AG09309 (cell line): ENCODE measurements around the gene TSSK2.

Experiments
- DNase-seq: peaks from one replicate; pipeline ENCODE4 v3.0.0-alpha.2; 2010; ENCODE audit warnings: low read depth
- H3K4me3 ChIP-seq: 2 replicates; pipeline ENCODE4 v1.5.1; 2011; ENCODE audit warnings: mild to moderate bottlenecking, low read depth, low read length, moderate library complexity; ENCODE audit not compliant: control insufficient read depth
- TF ChIP-seq, protein P1 (sequence below): IDR thresholded peaks from 2 replicates; pipeline ENCODE4 v1.5.1; 2011; ENCODE audit warnings: mild to moderate bottlenecking, low read depth, low read length, inconsistent platforms; ENCODE audit not compliant: insufficient read depth, control insufficient read depth; ENCODE audit errors: missing control alignments

The TSSK2 gene

GRCh38 chr22:19124377-19124776 lies 6.7 kb upstream of the TSSK2 start:
- TF ChIP-seq, protein P1, sequence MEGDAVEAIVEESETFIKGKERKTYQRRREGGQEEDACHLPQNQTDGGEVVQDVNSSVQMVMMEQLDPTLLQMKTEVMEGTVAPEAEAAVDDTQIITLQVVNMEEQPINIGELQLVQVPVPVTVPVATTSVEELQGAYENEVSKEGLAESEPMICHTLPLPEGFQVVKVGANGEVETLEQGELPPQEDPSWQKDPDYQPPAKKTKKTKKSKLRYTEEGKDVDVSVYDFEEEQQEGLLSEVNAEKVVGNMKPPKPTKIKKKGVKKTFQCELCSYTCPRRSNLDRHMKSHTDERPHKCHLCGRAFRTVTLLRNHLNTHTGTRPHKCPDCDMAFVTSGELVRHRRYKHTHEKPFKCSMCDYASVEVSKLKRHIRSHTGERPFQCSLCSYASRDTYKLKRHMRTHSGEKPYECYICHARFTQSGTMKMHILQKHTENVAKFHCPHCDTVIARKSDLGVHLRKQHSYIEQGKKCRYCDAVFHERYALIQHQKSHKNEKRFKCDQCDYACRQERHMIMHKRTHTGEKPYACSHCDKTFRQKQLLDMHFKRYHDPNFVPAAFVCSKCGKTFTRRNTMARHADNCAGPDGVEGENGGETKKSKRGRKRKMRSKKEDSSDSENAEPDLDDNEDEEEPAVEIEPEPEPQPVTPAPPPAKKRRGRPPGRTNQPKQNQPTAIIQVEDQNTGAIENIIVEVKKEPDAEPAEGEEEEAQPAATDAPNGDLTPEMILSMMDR: no peak
- H3K4me3 ChIP-seq: no peak overlapping the region
- DNase-seq: no peak

GRCh38 chr22:19125011-19125410 lies 6.1 kb upstream of the TSSK2 start:
- TF ChIP-seq, protein P1: no peak
- H3K4me3 ChIP-seq: no peak overlapping the region
- no peak for DNase-seq

DNA sequence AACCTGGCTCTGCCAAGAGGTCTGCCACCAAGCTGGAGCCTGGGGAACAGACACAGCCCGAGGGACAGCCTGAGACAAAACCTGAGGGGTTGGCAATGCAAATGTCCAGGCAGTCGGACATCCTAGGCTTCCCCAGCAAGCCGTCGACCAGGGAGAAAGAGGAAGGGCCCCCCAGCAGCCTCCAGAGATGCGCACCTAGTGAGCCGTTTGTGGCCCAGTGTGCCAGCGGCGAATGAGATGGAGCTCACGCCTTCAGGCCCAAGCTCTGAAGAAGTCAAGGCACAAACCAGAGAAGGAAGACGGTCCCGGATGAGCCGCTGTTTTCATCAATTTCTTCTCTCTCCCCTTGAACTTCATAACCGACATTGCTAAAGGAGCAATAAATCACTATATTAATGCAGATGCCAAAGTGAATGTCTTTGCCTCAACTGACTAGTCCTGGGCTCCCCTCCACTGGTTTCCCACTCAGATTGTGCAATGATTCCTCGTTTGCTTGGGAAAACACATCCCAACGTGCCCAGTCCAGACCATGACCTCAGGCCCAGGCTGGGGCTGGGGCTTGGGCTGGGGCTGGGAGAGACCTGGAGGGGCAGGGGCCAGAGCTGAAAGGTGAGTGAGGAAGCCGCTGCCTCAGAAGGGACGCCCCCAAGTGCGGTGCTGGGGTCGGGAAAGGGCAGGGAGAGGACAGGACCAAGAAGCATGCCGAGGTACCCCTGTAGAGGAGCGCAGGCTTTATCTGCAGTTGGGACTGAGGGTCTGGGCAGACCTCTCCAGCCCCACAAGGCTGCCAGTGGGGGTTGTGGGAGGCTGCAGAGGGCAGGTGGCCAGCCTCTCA lies 5.4 kb upstream of the TSSK2 start:
- DNase-seq: no peak
- TF ChIP-seq, protein P1: no peak
- H3K4me3 ChIP-seq: no peak overlapping the region

DNA sequence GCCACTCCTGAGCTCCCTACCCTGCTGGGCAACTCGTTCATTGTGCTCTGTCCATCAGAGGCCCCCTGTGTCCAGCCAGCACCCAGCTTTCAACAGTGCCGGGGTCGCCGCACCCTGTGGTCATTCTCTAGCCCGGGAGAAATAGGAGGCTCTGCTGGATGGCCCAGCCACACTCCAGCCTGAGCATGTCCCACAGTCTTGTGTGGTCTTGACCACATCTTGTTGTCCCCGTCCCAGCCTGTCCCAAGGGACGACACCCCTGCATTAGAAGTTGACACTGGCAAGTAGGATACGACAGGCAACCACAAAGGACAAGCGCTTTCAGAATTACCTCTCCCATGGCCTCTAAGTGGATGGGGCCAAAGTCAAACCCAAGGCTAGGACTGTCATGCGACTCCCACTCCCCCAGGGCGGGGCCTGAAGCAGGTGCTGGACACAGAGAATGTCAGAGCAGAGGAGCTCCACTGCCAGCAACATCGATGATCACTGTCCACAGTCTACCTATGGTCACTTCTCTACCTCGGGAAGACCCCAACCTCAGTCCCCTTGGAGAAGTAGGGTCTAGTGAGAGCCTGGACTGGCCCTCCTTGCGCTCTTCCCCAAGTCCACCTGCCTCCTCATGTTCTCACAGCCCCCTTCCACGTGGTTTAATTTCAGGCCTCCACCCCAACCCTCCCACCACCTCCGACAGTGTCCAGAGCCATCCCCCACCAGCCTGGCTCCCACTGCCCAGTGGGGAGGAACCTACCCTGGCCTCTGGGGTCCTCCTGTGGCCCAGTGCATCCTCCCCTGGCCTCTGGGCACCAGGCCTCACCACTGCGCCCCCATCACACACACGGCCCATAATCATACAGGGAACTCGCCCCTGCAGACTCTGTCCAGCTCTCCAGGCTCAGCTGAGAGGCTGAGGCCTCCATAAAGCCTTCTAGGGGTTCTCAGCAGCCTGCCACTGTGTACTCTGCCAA lies 4.5 kb upstream of the TSSK2 start:
- DNase-seq: no peak
- H3K4me3 ChIP-seq: no peak overlapping the region
- TF ChIP-seq, protein P1: no peak

DNA sequence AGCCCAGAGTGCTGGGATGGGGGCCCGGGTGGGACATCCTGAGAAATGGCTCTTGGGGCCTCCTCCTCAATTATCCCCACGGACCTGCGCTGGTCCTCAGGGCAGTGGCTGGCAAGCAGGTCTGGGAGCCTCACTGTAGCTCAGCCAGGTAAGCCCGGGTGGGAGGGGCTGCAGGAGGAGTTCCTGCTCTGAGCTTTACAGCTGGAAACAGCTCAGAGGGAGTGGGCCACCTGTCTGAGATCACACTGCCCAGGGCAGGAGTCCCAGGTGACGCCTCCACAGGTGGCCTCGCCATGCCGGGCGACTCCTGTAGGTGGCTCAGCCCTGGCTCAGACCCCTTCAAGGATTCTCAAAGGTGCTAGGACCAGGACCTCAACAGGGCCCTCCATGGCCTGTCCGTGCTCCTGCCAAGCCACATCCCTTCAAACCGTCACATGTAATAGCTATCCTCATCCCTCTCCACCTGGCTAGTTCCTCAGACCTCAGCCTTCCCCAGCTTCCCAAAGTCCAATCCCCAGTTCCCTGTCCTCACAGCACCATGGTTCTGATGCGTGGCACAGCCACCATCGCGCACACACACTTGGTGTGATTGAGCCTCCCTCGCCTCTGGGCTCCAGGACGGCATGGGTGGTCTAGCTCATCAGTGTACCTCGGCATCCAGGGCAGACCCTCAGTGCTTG lies 3.6 kb upstream of the TSSK2 start:
- no peak for DNase-seq
- H3K4me3 ChIP-seq: no peak overlapping the region
- TF ChIP-seq, protein P1: no peak

DNA sequence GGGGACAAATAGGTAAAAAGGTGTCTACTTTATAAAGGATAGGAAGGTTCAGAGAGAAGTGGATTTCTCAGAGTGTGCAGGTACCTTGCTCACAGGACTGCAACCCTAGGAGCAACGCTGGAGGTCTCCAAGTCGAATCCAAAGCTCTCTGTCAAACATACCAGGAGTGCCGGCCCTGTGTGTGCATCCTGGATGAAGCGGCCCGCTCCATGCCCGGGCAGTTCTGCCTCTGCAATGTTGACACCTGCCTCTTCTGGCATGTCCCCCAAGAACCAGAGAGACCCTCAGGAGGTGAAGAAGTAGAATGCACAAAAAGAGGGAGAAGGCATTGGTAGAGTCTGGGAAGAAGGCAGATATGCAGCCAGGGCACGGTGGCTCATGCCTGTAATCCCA lies 3.1 kb upstream of the TSSK2 start:
- no peak for DNase-seq
- H3K4me3 ChIP-seq: no peak overlapping the region
- TF ChIP-seq, protein P1: no peak
